A549 (cell line): ENCODE measurements around the gene CDC23.

Experiments used
- EP300 ChIP-seq, 2 experiments: fragments of >200 bp; sonication (Bioruptor Twin); formaldehyde crosslinking; IDR thresholded peaks; 2 replicates in 1 of 2; 3 replicates in 1 of 2; pipeline ENCODE4 v1.6.1; 2016 to 2017
- TF ChIP-seq, protein P1 (sequence below): fragments of >200 bp; sonication (Bioruptor Twin); formaldehyde crosslinking; IDR thresholded peaks from 3 replicates; pipeline ENCODE4 v1.5.1; 2016

DNA sequence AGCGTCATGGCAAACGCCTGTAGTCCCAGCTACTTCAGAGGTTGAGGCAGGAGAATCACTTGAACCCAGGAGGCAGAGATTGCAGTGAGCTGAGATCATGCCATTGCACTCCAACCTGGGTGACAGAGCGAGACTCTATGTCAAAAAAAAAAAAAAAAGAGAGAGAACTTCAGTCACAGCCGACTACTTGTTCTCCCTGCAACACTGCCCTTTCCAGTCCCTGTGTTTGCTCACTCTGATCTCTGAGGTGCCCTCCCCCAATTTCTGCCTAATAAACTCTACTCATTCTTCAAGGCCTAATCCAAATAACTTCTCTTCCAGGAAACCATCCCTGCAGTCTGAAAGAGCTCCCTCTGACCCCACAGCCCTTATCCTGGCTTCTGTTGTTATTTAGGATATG is 33.2 kb upstream of the CDC23 start:
- no peak for TF ChIP-seq EP300 (IDR thresholded peaks at IDR 0.05)
- TF ChIP-seq, protein P1, sequence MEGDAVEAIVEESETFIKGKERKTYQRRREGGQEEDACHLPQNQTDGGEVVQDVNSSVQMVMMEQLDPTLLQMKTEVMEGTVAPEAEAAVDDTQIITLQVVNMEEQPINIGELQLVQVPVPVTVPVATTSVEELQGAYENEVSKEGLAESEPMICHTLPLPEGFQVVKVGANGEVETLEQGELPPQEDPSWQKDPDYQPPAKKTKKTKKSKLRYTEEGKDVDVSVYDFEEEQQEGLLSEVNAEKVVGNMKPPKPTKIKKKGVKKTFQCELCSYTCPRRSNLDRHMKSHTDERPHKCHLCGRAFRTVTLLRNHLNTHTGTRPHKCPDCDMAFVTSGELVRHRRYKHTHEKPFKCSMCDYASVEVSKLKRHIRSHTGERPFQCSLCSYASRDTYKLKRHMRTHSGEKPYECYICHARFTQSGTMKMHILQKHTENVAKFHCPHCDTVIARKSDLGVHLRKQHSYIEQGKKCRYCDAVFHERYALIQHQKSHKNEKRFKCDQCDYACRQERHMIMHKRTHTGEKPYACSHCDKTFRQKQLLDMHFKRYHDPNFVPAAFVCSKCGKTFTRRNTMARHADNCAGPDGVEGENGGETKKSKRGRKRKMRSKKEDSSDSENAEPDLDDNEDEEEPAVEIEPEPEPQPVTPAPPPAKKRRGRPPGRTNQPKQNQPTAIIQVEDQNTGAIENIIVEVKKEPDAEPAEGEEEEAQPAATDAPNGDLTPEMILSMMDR: no peak
